ENCODE data around the gene DDX42.

DNA sequence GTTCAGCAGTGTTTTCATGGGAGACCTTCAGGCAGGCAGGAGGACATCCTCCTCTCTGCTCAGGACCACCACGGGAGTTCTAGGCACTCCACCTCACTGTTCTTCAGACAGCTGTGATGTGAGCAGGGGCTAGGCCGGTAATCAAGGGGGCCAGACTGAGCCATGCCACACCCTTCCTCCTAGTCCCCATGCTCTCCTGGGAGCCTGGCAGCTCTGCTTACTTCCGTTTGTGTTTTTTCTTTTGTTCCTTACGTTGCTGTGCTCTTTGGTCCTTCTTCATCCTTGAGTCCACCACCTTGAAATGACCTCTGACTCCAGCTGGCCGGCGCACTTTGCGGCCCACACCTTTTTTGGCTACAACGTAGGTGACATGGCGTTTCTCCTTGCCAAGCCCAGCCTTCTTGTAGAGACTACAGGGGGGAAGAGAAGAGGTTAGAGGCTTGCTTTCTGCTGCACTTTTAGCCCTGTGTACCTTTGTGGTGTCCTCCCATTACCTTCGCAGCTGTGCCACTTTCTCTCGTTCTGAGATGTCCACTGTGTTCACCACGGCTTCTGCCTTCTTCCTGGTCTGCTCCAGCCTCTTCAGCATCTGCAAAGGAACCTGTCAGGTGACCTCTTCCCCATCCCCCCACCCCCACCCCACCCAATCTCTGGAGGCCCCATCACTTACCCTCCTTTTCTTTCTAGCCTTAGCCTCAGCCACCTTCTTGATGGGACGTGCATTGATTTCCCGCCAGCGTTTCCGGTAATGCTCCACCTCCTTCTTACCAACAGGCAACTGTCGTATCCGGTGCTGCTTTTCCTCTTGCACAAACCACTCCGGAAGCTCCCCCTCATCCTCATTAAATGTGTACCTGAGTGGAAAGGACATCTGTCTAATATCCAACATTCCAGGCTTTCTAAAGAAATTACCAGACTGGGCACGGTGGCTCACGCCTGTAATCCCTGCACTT is 45.9 kb downstream of the DDX42 start:
- no peak for TF ChIP-seq EZH2 (IDR thresholded peaks at IDR 0.05)
- TF ChIP-seq SRF (IDR thresholded peaks at IDR 0.05; ENCODE audit: low read depth), result no peak
- TF ChIP-seq, protein P1, sequence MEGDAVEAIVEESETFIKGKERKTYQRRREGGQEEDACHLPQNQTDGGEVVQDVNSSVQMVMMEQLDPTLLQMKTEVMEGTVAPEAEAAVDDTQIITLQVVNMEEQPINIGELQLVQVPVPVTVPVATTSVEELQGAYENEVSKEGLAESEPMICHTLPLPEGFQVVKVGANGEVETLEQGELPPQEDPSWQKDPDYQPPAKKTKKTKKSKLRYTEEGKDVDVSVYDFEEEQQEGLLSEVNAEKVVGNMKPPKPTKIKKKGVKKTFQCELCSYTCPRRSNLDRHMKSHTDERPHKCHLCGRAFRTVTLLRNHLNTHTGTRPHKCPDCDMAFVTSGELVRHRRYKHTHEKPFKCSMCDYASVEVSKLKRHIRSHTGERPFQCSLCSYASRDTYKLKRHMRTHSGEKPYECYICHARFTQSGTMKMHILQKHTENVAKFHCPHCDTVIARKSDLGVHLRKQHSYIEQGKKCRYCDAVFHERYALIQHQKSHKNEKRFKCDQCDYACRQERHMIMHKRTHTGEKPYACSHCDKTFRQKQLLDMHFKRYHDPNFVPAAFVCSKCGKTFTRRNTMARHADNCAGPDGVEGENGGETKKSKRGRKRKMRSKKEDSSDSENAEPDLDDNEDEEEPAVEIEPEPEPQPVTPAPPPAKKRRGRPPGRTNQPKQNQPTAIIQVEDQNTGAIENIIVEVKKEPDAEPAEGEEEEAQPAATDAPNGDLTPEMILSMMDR (IDR thresholded peaks at IDR 0.05 in 2 of 3, conservative IDR thresholded peaks at IDR 0.05 in 1 of 3; ENCODE audit: borderline replicate concordance in 1 of 3, insufficient read depth in 1 of 3, low read depth in 2 of 3, low read length in 2 of 3), result no peak
- no peak for TF ChIP-seq YY1 (IDR thresholded peaks at IDR 0.05; ENCODE audit: extremely low read depth, insufficient replicate concordance, low read depth, low read length)
- TF ChIP-seq, protein P2, sequence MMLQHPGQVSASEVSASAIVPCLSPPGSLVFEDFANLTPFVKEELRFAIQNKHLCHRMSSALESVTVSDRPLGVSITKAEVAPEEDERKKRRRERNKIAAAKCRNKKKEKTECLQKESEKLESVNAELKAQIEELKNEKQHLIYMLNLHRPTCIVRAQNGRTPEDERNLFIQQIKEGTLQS (IDR thresholded peaks at IDR 0.05), result no peak
- no peak for TF ChIP-seq SP1 (IDR thresholded peaks at IDR 0.05; ENCODE audit: low read depth)
